Measurements from ENCODE around the gene SETD1B.

DNA sequence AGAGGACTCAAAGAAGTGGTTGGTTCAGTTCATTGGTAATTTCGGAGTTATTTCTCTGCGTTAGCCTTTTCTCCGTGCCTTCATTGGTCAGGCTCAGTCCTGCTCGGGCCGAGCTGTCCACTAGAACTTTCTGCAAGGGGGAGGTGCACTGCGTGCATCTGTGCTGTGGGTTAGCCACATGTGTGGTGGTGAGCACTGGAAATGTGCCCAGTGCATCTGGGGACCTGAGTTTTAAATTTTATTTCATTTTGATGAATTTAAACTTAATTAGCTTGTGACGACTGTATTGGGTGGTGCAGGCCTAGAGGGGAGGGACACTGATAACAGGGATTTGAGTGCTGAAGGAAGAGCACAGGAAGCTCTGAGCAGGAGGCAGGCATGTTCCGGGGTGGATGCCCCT lies 24.5 kb downstream of the SETD1B start:
- TF ChIP-seq, protein P1, sequence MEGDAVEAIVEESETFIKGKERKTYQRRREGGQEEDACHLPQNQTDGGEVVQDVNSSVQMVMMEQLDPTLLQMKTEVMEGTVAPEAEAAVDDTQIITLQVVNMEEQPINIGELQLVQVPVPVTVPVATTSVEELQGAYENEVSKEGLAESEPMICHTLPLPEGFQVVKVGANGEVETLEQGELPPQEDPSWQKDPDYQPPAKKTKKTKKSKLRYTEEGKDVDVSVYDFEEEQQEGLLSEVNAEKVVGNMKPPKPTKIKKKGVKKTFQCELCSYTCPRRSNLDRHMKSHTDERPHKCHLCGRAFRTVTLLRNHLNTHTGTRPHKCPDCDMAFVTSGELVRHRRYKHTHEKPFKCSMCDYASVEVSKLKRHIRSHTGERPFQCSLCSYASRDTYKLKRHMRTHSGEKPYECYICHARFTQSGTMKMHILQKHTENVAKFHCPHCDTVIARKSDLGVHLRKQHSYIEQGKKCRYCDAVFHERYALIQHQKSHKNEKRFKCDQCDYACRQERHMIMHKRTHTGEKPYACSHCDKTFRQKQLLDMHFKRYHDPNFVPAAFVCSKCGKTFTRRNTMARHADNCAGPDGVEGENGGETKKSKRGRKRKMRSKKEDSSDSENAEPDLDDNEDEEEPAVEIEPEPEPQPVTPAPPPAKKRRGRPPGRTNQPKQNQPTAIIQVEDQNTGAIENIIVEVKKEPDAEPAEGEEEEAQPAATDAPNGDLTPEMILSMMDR (IDR thresholded peaks at IDR 0.05): no peak
- TF ChIP-seq POLR2A (IDR thresholded peaks at IDR 0.05): no peak
